SK-N-DZ (cell line): Measurements from ENCODE around the gene NKD2.

ENCODE experiments used
- DNase-seq: peaks from one replicate; pipeline ENCODE4 v3.0.0-alpha.2; 2015; ENCODE audit warnings: low spot score

The NKD2 gene

DNA sequence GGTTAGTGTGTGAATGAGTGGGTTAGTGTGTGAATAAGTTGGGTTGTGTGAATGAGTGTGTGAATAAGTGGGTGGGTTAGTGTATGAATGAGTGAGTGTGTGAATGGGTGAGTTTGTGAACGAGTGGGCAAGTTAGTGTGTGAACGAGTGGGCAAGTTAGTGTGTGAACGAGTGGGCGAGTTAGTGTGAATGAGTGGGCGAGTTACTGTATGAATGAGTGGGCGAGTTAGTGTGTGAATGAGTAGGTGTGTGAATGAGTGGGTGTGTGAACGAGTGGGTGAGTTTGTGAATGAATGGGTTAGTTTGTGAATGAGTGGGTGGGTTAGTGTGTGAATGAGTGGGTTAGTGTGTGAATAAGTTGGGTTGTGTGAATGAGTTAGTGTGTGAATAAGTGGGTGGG is 34.7 kb downstream of the NKD2 start:
- DNase-seq: no peak

DNA sequence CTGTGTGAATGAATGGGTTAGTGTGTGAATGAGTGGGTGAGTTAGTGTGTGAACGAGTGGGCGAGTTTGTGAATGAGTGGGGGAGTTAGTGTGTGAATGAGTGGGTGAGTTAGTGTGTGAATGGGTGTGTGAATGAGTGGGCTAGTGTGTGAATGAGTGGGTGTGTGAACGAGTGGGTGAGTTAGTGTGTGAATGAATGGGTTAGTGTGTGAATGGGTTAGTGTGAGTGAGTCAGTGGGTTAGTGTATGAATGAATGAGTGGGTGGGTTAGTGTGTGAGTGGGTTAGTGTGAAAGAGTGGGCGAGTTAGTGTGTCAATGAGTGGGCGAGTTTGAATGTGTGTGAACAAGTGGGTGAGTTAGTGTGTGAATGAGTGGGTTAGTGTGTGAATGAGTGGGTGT is 35.5 kb downstream of the NKD2 start:
- DNase-seq: no peak

GRCh38 chr5:1045960-1046560 is 37.5 kb downstream of the NKD2 start:
- no peak for DNase-seq

DNA sequence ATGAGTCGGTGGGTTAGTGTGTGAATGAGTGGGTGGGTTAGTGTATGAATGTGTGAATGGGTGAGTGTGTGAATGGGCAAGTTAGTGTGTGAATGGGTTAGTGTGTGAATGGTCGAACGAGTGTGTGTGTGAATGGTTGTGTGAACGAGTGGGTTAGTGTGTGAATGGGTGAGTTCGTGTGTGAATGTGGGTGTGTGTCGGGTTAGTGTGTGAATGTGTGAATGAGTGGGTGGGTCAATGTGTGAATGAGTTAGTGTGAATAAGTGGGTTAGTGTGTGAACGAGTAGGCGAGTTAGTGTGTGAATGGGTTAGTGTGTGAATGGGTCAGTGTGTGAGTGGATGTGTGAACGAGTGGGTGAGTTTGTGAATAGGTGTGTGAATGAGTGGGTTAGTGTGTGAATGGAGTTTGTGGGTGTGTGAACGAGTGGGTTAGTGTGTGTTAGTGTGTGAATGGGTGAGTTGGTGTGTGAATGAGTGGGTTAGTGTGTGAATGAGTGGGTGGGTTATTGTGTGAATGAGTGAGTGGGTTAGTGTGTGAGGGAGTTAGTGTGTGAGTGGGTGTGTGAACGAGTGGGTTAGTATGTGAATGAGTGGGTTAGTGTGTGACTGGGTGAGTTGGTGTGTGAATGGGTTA is 38.8 kb downstream of the NKD2 start:
- DNase-seq: no peak

- DNase-seq: no peak
These were observed 39.6 kb downstream of the NKD2 start for GRCh38 chr5:1048162-1048721.

DNA sequence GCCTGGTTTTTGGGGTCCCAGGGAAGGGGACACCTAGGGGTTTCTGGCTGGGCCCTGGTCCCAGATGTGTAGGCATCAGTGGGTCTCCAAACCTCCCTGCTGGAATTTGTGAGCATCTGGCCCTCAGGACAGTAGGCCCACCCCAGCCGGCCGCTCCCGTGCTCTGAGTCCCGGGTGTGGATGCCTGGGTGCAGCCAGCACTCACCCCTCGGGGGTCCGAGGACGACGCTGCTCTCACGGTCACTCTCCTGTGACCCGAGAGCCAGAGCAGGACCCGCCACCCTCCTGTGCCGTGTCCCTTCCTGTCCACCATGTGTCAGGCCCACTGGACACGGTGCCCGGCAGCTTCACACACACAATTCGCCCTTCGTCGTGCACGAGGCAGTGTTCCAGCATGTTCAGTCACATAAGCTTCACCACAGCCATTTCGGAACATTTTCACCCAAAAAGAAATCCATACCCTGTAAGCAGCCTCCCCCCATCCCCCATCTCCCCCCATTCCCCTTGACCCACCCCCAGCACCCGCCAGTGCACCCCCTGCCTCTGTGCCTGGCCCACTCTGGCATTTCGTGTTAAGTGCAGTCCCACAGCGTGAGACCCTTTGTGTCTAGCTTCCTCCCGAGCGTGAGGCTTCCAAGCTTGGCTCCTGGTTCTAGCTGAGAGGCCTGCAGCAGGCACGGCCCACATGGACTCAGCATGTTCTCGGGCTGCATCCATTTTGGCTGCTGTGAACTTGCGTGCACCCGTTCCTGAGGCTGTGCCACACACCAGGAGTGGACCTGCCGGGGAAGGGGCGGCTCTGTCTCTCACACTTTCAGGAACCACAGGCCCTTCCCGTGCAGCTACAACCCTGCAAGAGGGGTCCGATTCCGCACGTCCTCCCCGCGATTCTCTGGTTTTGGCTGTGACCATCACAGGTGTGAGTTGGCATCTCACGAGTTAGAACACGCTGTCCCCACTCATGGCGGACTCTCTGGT is 40.5 kb downstream of the NKD2 start:
- no peak for DNase-seq

GRCh38 chr5:1050423-1051365 is 42.1 kb downstream of the NKD2 start:
- no peak for DNase-seq

DNA sequence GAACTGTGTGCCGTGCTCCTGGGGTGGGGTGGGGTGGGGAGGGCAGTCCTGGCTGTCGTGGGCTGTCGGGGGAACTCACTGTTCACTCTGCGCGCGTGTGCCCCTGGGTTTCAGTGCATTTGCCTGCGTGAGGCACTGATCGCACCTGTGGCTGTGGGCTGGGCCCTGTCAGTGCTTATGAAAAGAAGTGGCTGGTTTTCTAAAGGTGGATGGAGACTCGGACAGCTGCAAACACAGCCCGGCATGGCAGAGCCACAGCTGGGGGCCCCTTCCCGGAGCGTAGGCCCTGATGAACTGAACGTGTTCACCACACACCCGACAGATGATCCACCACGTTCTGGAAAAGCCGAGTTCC is 42.7 kb downstream of the NKD2 start:
- DNase-seq: no peak

DNA sequence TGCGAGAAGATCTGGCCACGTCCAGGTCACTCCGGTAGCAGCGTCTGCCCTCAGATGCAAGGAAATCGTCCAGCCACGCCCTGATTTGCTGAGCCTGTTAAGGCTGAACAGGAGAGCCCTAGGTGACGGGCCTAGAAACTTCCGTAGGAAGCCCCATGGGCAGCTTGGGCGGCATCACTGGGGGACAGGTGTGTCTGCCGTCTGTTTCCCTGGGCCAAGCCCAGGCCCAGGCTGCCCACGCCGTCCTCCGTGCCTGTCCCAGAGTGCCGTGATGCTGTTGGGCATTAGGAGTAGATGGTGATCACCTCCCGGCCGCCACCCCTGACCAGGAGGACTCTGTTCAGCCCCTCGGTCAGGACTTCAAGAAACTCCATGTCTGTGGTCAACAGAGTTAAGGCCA is 43.5 kb downstream of the NKD2 start:
- DNase-seq: no peak

- no peak for DNase-seq
These were observed 44.2 kb downstream of the NKD2 start for GRCh38 chr5:1052641-1053390.

DNA sequence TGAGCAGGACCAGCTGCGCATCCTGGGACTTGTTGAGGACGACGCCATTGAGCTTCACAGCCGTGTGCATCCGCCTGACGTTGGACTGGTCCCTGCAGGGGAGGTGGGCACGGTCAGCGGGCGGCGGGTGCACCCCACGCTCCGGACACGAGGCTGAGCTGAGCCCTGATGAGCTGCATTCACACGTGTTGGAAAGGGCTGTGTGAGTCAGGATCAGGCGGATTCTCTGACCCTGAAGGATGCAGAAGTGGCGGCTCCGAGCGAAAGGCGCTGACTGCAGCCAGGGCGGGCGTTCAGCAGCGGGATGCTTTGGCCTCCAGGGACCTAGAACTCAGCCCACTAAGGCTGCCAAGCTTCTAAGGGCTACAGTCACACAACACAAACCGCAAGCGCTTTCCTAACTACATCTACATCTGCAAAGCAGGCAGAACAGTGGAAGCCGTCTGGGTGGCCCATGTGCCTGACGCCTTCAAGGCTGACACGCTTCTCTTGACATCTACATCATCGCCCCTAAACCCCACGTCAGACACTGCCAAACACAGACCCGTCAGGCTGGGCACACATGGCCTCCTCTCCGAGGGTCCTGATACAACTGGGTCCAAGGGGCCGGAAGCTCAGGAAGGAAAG is 44.9 kb downstream of the NKD2 start:
- DNase-seq: no peak

GRCh38 chr5:1054018-1054798 is 45.6 kb downstream of the NKD2 start:
- DNase-seq: no peak

GRCh38 chr5:1054799-1055775 is 46.5 kb downstream of the NKD2 start:
- no peak for DNase-seq

- no peak for DNase-seq
These were observed 47.5 kb downstream of the NKD2 start for GRCh38 chr5:1055896-1056610.

DNA sequence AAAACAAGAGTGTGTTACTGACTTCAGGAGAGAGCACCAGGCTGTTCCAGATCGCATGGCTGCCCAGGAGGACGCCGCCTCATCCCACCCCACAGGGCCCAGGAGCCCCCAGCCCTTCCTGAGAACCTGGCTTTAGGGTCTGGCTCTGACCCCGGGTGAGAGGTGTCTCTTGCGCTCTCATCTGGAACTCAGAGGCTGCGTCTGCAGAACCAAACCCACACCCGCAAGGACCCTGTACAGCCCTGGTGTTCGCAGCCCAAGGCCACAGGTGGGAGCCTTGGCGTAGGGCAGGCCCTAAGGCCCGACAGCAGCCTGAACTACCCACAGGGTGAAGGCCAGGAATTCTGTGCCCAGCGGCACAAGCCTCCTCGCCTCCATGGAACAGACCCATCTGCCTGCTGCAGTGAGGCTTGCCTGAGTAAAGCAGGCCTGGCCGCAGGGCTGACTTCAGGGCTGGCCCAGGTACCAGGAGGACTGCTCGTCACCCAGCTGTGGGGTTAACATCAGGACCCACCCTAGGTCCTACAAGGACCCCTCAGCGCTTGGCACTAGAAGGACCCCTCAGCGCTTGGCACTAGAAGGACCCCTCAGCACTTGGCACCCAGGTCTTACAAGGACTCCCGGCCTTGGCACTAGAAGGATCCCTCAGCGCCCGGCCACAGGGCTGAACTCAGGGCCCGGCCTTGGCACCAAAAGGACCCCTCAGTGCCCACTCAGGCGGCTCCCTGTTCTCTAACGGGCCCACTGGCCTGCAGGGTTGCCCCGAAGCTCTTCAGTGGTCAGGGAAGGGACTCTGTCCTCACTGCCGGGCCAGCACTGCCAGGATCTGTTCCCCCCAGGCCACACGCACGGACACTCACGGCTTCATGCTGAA is 48.2 kb downstream of the NKD2 start:
- no peak for DNase-seq

DNA sequence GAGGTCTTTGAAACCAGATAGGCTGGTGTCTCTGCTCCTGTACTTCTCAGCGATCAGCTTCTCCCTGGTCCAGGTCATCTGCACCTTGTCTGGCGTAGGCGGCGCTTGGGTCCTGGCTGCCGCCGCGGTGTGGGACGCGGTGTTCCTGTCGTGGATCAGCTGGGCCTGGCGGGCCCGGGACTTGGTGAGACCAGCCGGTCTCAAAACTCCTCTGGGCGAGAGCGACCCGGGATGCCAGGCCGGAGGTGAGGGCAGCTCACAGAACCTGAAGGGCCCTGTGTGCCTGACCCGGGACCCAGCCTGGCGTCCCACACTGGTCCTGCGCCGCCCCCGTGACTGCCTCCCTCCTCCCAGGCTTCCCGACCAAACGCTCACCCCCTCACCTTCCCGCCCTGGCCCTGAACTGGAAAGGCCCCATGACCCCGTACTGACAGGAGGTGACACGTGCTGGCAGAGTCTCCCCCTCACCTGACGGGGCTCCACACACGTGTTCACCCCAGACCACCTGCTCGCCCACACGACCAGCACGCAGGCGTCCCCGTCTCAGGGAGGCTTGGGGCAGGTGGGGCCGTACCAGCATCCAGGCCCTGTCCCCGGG is 49.0 kb downstream of the NKD2 start:
- DNase-seq: no peak
